A549 (cell line): ENCODE measurements around the gene IGF2. TPM values are rescaled to one million over a fixed set of nuclear protein-coding genes. Genes with fewer than 3 reads are reported as not detected.

ENCODE experiments used
- ATAC-seq, 2 experiments: fragments of 200-7000 bp in 1 of 2; fragments of >200 bp in 1 of 2; cut with Nextera tagmentation in 1 of 2; cut with Tn5 transposase in 1 of 2; 3 replicates each; pipeline versions ENCODE4 v1.8.0 to v1.9.1; 2018 to 2020; ENCODE audit warnings: mild to moderate bottlenecking in 1 of 2, moderate library complexity in 1 of 2
- CTCF ChIA-PET: fragments of 300-600 bp; sonication (Branson Sonifier 250); formaldehyde crosslinking; extraction: SDS; loops from one replicate; lab custom pipeline; 2021; ENCODE audit warnings: antibody characterized with exemption, inconsistent platforms; lab: Yijun Ruan, JAX
- POLR2A ChIA-PET: fragments of 350-600 bp; formaldehyde crosslinking; extraction: SDS; loops from one replicate; lab custom pipeline; 2021; ENCODE audit warnings: antibody characterized with exemption, inconsistent platforms; lab: Yijun Ruan, JAX
- DNase-seq, 2 experiments: peaks; one replicate each; pipeline versions ENCODE4 v3.0.0 to v3.0.0-alpha.2; 2011 to 2016; ENCODE audit warnings: low read depth in 1 of 2, low spot score in 1 of 2
- FAIRE-seq: peaks from 2 replicates; lab custom pipeline; 2011; peaks lifted over from hg19 to GRCh38; lab: Jason Lieb, UNC
- H3K27ac ChIP-seq, 2 experiments: fragments of >200 bp; sonication (Bioruptor Twin); formaldehyde crosslinking; 3 replicates each; pipeline ENCODE4 v1.5.1; 2016 to 2017
- H3K4me1 ChIP-seq: fragments of >200 bp; sonication (Bioruptor Twin); formaldehyde crosslinking; 3 replicates; pipeline ENCODE4 v1.6.1; 2016
- H3K4me2 ChIP-seq: fragments of >200 bp; sonication (Bioruptor Twin); formaldehyde crosslinking; 3 replicates; pipeline ENCODE4 v1.6.1; 2016
- H3K4me3 ChIP-seq: fragments of >200 bp; sonication (Bioruptor Twin); formaldehyde crosslinking; 3 replicates; pipeline ENCODE4 v1.5.1; 2016
- H3K9me3 ChIP-seq: fragments of >200 bp; sonication (Bioruptor Twin); formaldehyde crosslinking; 3 replicates; pipeline ENCODE4 v1.6.1; 2016
- BHLHE40 ChIP-seq: IDR thresholded peaks from 2 replicates; pipeline ENCODE4 v1.6.1; 2012; ENCODE audit warnings: low read depth, low read length, inconsistent platforms
- CEBPB ChIP-seq, 2 experiments: fragments of >200 bp in 1 of 2; sonication (Bioruptor Twin) in 1 of 2; formaldehyde crosslinking in 1 of 2; IDR thresholded peaks; 2 replicates each; pipeline ENCODE4 v1.6.1; 2012 to 2016
- EHF ChIP-seq: fragments of 250-450 bp; sonication (Bioruptor Pico); IDR thresholded peaks from 2 replicates; pipeline ENCODE4 v1.5.0; 2020; ENCODE audit warnings: mild to moderate bottlenecking
- ESRRA ChIP-seq: fragments of 150-350 bp; IDR thresholded peaks from 2 replicates; pipeline ENCODE4 v1.6.1; 2014; ENCODE audit warnings: mild to moderate bottlenecking, low read length, borderline replicate concordance
- JUN ChIP-seq, 2 experiments: fragments of >200 bp; sonication (Bioruptor Twin); formaldehyde crosslinking; IDR thresholded peaks; 2 replicates in 1 of 2; 3 replicates in 1 of 2; pipeline ENCODE4 v1.6.1; 2016 to 2017
- KDM1A ChIP-seq: fragments of 200-600 bp; sonication (generic); IDR thresholded peaks from 2 replicates; pipeline ENCODE4 v1.6.1; 2016; ENCODE audit warnings: low read depth, mild to moderate bottlenecking
- MAFK ChIP-seq: fragments of 450-650 bp; IDR thresholded peaks from 2 replicates; pipeline ENCODE4 v1.6.1; 2014; ENCODE audit not compliant: partially characterized antibody
- MYC ChIP-seq: IDR thresholded peaks from 2 replicates; pipeline ENCODE4 v1.6.1; 2012; ENCODE audit warnings: mild to moderate bottlenecking, inconsistent platforms, low read length, improper control_type of control experiment, borderline replicate concordance
- POLR2A ChIP-seq: IDR thresholded peaks from 2 replicates; pipeline ENCODE4 v1.6.1; 2012; ENCODE audit warnings: mild to moderate bottlenecking, low read length
- RAD21 ChIP-seq, 2 experiments: fragments of >200 bp in 1 of 2; sonication (Bioruptor Twin) in 1 of 2; formaldehyde crosslinking in 1 of 2; IDR thresholded peaks in 1 of 2; conservative IDR thresholded peaks in 1 of 2; 2 replicates in 1 of 2; 3 replicates in 1 of 2; pipeline ENCODE4 v1.6.1; 2012 to 2018; ENCODE audit warnings: inconsistent platforms in 1 of 2
- RCOR1 ChIP-seq: fragments of 150-350 bp; IDR thresholded peaks from 2 replicates; pipeline ENCODE4 v1.6.1; 2014; ENCODE audit warnings: antibody characterized with exemption, low read length, low read depth
- RNF2 ChIP-seq: fragments of 200-600 bp; sonication (generic); IDR thresholded peaks from 2 replicates; pipeline ENCODE4 v1.6.1; 2016; ENCODE audit warnings: low read depth, mild to moderate bottlenecking, antibody characterized with exemption, moderate library complexity, borderline replicate concordance
- ZFP36 ChIP-seq: fragments of 450-650 bp; IDR thresholded peaks from 2 replicates; pipeline ENCODE4 v1.6.1; 2014; ENCODE audit warnings: borderline replicate concordance; ENCODE audit not compliant: partially characterized antibody
- WGBS: methylation state at CpG from one replicate; pipeline ENCODE4 v1.1.6; 2017; ENCODE audit errors: missing lambda C conversion rate; 5-methylcytosine and 5-hydroxymethylcytosine counted together
- polyA plus RNA-seq, 4 experiments: library from polyadenylated mRNA; depleted of rRNA in 3 of 4; stranded (reverse); fragments of >200 nt; fragmentation: RNase III in 1 of 4; extraction: RNeasy Plus Mini Kit Qiagen cat#74134 plus additional on column Dnase treatment in 1 of 4; gene quantifications; 2 replicates in 3 of 4; 3 replicates in 1 of 4; pipeline ENCODE4 v1.2.3, GENCODE V29; 2011 to 2017
- TF ChIP-seq, protein P1 (sequence below): IDR thresholded peaks from 2 replicates; pipeline ENCODE4 v1.6.1; 2012; ENCODE audit warnings: low read depth, borderline replicate concordance
- TF ChIP-seq, protein P2 (sequence below): fragments of 250-450 bp; sonication (Bioruptor Pico); IDR thresholded peaks from 2 replicates; pipeline ENCODE4 v1.5.0; 2021; ENCODE audit warnings: mild to moderate bottlenecking, moderate library complexity, borderline replicate concordance
- TF ChIP-seq, protein P3 (sequence below): fragments of >200 bp; sonication (Bioruptor Twin); formaldehyde crosslinking; IDR thresholded peaks from 3 replicates; pipeline ENCODE4 v1.5.1; 2016
- TF ChIP-seq, protein P4 (sequence below): fragments of 450-650 bp; IDR thresholded peaks from 2 replicates; pipeline ENCODE4 v1.6.1; 2014; ENCODE audit warnings: antibody characterized with exemption
- TF ChIP-seq, protein P5 (sequence below): fragments of 150-350 bp; IDR thresholded peaks from 2 replicates; pipeline ENCODE4 v1.6.1; 2014; ENCODE audit warnings: low read depth, mild to moderate bottlenecking, low read length

The IGF2 gene
- polyA plus RNA-seq, 2 of the 4 experiments (the other 2 are of a cell fraction) = 2.0 to 2.9 TPM

DNA sequence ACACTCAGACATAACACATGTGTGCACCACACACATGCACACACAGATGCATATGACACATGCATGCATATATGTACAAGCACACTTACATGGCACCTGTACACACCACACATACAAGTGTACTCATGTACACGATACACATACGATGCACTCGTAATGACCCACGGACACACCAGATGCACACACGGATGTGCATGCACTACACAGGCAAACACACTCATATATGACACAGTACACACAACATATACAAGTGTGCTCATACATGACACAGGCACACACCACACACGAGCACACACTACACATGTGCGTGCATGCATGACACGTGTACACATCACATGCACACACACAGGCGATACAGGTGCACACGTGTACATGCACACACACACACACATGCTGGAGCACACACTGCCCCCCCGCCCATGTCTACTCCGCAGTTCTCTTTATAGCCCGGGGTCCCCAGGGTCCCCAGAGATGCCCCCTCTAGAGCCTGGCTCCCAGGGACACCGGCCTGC lies 37.3 kb upstream of the IGF2 start:
- WGBS = 87% methylated on average over 14 of the region's 14 CpGs
- POLR2A ChIA-PET = no interaction called here
- Histone ChIP-seq H3K27ac (no peak overlapping the region), H3K9me3 (no peaks in the 10 kb centered on the region), H3K4me2 (no peak overlapping the region), H3K4me1 (peaks cover 26% of the 10 kb centered on the region), H3K4me3 (no peak overlapping the region)
- TF ChIP-seq ESRRA (no peak), BHLHE40 (no peak), MYC (no peak), RNF2 (no peak), RCOR1 (no peak), JUN (IDR thresholded peaks at IDR 0.05) (no peak), POLR2A (no peak), RAD21 (conservative IDR thresholded peaks at IDR 0.05 in 1 of 2, IDR thresholded peaks at IDR 0.05 in 1 of 2) (no peak), CEBPB (IDR thresholded peaks at IDR 0.05) (no peak)
- TF ChIP-seq, protein P1, sequence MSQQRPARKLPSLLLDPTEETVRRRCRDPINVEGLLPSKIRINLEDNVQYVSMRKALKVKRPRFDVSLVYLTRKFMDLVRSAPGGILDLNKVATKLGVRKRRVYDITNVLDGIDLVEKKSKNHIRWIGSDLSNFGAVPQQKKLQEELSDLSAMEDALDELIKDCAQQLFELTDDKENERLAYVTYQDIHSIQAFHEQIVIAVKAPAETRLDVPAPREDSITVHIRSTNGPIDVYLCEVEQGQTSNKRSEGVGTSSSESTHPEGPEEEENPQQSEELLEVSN = no peak
- TF ChIP-seq, protein P2, sequence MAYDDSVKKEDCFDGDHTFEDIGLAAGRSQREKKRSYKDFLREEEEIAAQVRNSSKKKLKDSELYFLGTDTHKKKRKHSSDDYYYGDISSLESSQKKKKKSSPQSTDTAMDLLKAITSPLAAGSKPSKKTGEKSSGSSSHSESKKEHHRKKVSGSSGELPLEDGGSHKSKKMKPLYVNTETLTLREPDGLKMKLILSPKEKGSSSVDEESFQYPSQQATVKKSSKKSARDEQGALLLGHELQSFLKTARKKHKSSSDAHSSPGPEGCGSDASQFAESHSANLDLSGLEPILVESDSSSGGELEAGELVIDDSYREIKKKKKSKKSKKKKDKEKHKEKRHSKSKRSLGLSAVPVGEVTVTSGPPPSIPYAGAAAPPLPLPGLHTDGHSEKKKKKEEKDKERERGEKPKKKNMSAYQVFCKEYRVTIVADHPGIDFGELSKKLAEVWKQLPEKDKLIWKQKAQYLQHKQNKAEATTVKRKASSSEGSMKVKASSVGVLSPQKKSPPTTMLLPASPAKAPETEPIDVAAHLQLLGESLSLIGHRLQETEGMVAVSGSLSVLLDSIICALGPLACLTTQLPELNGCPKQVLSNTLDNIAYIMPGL (CRISPR knock-in tag) = no peak
- TF ChIP-seq, protein P3, sequence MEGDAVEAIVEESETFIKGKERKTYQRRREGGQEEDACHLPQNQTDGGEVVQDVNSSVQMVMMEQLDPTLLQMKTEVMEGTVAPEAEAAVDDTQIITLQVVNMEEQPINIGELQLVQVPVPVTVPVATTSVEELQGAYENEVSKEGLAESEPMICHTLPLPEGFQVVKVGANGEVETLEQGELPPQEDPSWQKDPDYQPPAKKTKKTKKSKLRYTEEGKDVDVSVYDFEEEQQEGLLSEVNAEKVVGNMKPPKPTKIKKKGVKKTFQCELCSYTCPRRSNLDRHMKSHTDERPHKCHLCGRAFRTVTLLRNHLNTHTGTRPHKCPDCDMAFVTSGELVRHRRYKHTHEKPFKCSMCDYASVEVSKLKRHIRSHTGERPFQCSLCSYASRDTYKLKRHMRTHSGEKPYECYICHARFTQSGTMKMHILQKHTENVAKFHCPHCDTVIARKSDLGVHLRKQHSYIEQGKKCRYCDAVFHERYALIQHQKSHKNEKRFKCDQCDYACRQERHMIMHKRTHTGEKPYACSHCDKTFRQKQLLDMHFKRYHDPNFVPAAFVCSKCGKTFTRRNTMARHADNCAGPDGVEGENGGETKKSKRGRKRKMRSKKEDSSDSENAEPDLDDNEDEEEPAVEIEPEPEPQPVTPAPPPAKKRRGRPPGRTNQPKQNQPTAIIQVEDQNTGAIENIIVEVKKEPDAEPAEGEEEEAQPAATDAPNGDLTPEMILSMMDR = no peak
- TF ChIP-seq, protein P4, sequence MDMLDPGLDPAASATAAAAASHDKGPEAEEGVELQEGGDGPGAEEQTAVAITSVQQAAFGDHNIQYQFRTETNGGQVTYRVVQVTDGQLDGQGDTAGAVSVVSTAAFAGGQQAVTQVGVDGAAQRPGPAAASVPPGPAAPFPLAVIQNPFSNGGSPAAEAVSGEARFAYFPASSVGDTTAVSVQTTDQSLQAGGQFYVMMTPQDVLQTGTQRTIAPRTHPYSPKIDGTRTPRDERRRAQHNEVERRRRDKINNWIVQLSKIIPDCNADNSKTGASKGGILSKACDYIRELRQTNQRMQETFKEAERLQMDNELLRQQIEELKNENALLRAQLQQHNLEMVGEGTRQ = no peak
- TF ChIP-seq, protein P5, sequence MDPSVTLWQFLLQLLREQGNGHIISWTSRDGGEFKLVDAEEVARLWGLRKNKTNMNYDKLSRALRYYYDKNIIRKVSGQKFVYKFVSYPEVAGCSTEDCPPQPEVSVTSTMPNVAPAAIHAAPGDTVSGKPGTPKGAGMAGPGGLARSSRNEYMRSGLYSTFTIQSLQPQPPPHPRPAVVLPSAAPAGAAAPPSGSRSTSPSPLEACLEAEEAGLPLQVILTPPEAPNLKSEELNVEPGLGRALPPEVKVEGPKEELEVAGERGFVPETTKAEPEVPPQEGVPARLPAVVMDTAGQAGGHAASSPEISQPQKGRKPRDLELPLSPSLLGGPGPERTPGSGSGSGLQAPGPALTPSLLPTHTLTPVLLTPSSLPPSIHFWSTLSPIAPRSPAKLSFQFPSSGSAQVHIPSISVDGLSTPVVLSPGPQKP = no peak
- FAIRE-seq (no peak), ATAC-seq (no peak), DNase-seq (no peak)
- CTCF ChIA-PET = no interaction called here

DNA sequence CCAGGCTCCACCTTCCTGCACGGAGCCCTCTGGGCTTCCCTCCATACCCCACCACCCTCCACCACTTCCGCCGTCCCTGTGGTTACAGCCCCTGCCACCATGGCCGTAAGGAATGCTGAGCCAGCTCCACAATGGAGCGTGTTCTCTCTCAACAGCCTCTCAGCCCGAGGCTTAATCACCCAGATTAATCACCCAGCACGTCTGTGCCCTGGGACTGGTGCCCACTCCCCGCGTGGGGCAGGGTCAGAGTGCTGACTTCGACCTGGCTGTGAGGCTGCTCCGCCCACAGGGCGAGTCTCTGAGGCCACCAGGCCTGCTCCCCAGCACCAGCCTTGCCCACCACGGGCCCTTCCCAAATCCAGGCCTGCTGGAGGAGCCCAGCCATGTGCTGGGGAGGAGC lies 36.5 kb upstream of the IGF2 start:
- DNase-seq (no peak), FAIRE-seq (no peak), ATAC-seq (no peak; a peak in 1 of 6 replicates)
- Histone ChIP-seq H3K4me2 (no peak overlapping the region), H3K27ac (no peak overlapping the region), H3K4me1 (peaks cover 18% of the 10 kb centered on the region), H3K9me3 (no peaks in the 10 kb centered on the region), H3K4me3 (no peak overlapping the region)
- CTCF ChIA-PET = interaction anchor here (1.2 to 2.9 kb wide), 2 partner anchors 12 to 23 kb away, joined by 3 to 18 read pairs; no protein-coding TSS in a partner anchor
- WGBS = 39% methylated on average over 7 of the region's 13 CpGs
- POLR2A ChIA-PET = no interaction called here
- no peak for TF ChIP-seq KDM1A
- no peak for TF ChIP-seq EHF (CRISPR knock-in tag)
- no peak for TF ChIP-seq ZFP36
- TF ChIP-seq MAFK = no peak
